ENCODE results near the gene MAMLD1.

GRCh38 chrX:150489359-150490015 is 126.4 kb downstream of the MAMLD1 start:
- no peak for TF ChIP-seq SUZ12 (IDR thresholded peaks at IDR 0.05; ENCODE audit: extremely low read depth, insufficient read depth, insufficient read length)
- no peak for TF ChIP-seq YY1 (IDR thresholded peaks at IDR 0.05; ENCODE audit: insufficient read depth, insufficient read length)
